ENCODE measurements around the gene RLN2. TPM values are rescaled to one million over a fixed set of nuclear protein-coding genes. Genes with fewer than 3 reads are reported as not detected.
"Not testable (repeated sequence)": the region's sequence is repeated elsewhere in the genome, so short reads cannot be mapped to it uniquely, and the experiment has no call there.

RLN2 gene
- total RNA-seq, 2 donors from 2014 or later = not detected

- no peaks in the 10 kb centered on the region for H3K36me3 ChIP-seq
- H3K27ac ChIP-seq = no peak overlapping the region
- ATAC-seq (ENCODE audit: insufficient number of reproducible peaks, low FRiP score, low read depth) (no peak), DNase-seq (ENCODE audit: low spot score) (no peak)
- H3K4me1 ChIP-seq (ENCODE audit: control insufficient read depth in 1 of 2, low read depth in 2 of 2) = no peaks in the 10 kb centered on the region
- H3K9me3 ChIP-seq = no peaks in the 10 kb centered on the region
- no peak overlapping the region for H3K4me3 ChIP-seq
- no peaks in the 10 kb centered on the region for H3K27me3 ChIP-seq (replicated peaks; ENCODE audit: insufficient read depth)
- no peak for TF ChIP-seq CTCF (IDR thresholded peaks at IDR 0.05)
These were observed 22.5 kb upstream of the RLN2 start for GRCh38 chr9:5326893-5327548.

GRCh38 chr9:5326187-5326586, 21.7 kb upstream of the RLN2 start:
- no peak for TF ChIP-seq CTCF (IDR thresholded peaks at IDR 0.05)
- Histone ChIP-seq H3K9me3 (no peaks in the 10 kb centered on the region), H3K4me3 (no peak overlapping the region), H3K36me3 (no peaks in the 10 kb centered on the region), H3K4me1 (ENCODE audit: control insufficient read depth in 1 of 2, low read depth in 2 of 2) (no peaks in the 10 kb centered on the region), H3K27me3 (replicated peaks; ENCODE audit: insufficient read depth) (no peaks in the 10 kb centered on the region), H3K27ac (no peak overlapping the region)
- ATAC-seq (ENCODE audit: insufficient number of reproducible peaks, low FRiP score, low read depth) (no peak), DNase-seq (ENCODE audit: low spot score) (no peak)

GRCh38 chr9:5321601-5322000, 17.1 kb upstream of the RLN2 start:
- not testable (repeated sequence) for ATAC-seq (ENCODE audit: insufficient number of reproducible peaks, low FRiP score, low read depth); H3K27me3 ChIP-seq (replicated peaks; ENCODE audit: insufficient read depth); H3K4me1 ChIP-seq (ENCODE audit: control insufficient read depth in 1 of 2, low read depth in 2 of 2); H3K36me3 ChIP-seq; DNase-seq (ENCODE audit: low spot score); H3K9me3 ChIP-seq; H3K4me3 ChIP-seq; H3K27ac ChIP-seq

- no peak overlapping the region for H3K4me3 ChIP-seq
These were observed 16.5 kb upstream of the RLN2 start for GRCh38 chr9:5321058-5321457.

GRCh38 chr9:5316406-5316805, 11.9 kb upstream of the RLN2 start:
- not testable (repeated sequence) for DNase-seq (ENCODE audit: low spot score); ATAC-seq (ENCODE audit: insufficient number of reproducible peaks, low FRiP score, low read depth)

More at GRCh38 chr9:5321058-5321457, 16.5 kb upstream of the RLN2 start:
- Histone ChIP-seq H3K27ac (no peak overlapping the region), H3K27me3 (replicated peaks; ENCODE audit: insufficient read depth) (no peaks in the 10 kb centered on the region), H3K4me1 (ENCODE audit: control insufficient read depth in 1 of 2, low read depth in 2 of 2) (no peaks in the 10 kb centered on the region), H3K36me3 (no peaks in the 10 kb centered on the region), H3K9me3 (no peaks in the 10 kb centered on the region)
- no peak for ATAC-seq (ENCODE audit: insufficient number of reproducible peaks, low FRiP score, low read depth)
- DNase-seq (ENCODE audit: low spot score) = no peak
- no peak for TF ChIP-seq CTCF (IDR thresholded peaks at IDR 0.05)

GRCh38 chr9:5315187-5315923, 10.8 kb upstream of the RLN2 start:
- ATAC-seq (ENCODE audit: insufficient number of reproducible peaks, low FRiP score, low read depth) = no peak
- Histone ChIP-seq H3K36me3 (no peaks in the 10 kb centered on the region), H3K4me1 (ENCODE audit: control insufficient read depth in 1 of 2, low read depth in 2 of 2) (no peaks in the 10 kb centered on the region), H3K9me3 (peaks cover 13% of the 10 kb centered on the region), H3K27me3 (replicated peaks; ENCODE audit: insufficient read depth) (no peaks in the 10 kb centered on the region), H3K4me3 (no peak overlapping the region), H3K27ac (no peak overlapping the region)
- no peak for TF ChIP-seq CTCF (IDR thresholded peaks at IDR 0.05)
- DNase-seq (ENCODE audit: low spot score) = no peak

More at GRCh38 chr9:5316406-5316805, 11.9 kb upstream of the RLN2 start:
- H3K27me3 ChIP-seq (replicated peaks; ENCODE audit: insufficient read depth); H3K27ac ChIP-seq; H3K4me1 ChIP-seq (ENCODE audit: control insufficient read depth in 1 of 2, low read depth in 2 of 2); H3K4me3 ChIP-seq; H3K36me3 ChIP-seq: not testable (repeated sequence)
- peaks cover 13% of the 10 kb centered on the region for H3K9me3 ChIP-seq
